SK-N-SH (cell line): Measurements from ENCODE around the gene SEC14L2. TPM values are rescaled to one million over a fixed set of nuclear protein-coding genes. Genes with fewer than 3 reads are reported as not detected.

Experiments used
- CTCF ChIA-PET: fragments of 300-600, 350-600 bp; formaldehyde crosslinking; extraction: SDS; loops from one replicate; lab custom pipeline; 2021; lab: Yijun Ruan, JAX
- POLR2A ChIA-PET: fragments of 350-600 bp; sonication (Branson Sonifier 250); formaldehyde crosslinking; extraction: SDS; loops from one replicate; lab custom pipeline; 2020; ENCODE audit warnings: antibody characterized with exemption, inconsistent platforms; lab: Yijun Ruan, JAX
- DNase-seq: peaks from one replicate; pipeline ENCODE4 v3.0.0; 2012
- H2AFZ ChIP-seq: fragments of 200-600 bp; sonication (generic); 2 replicates; pipeline ENCODE4 v1.8.1; 2016; ENCODE audit warnings: antibody characterized with exemption, mild to moderate bottlenecking, low read depth
- H3F3A ChIP-seq: fragments of 200-600 bp; sonication (generic); replicated peaks from 2 replicates; pipeline ENCODE3; 2016; ENCODE audit warnings: antibody characterized with exemption, mild to moderate bottlenecking; ENCODE audit not compliant: insufficient read depth
- H3K27ac ChIP-seq, 2 experiments: fragments of 200-500 bp in 1 of 2; fragments of 200-600 bp in 1 of 2; sonication (Bioruptor generic) in 1 of 2; sonication (generic), shearing (Covaris generic) in 1 of 2; 2 replicates each; pipeline versions ENCODE4 v1.5.1 to v1.6.1; 2014 to 2016; ENCODE audit warnings: low read depth in 2 of 2, inconsistent platforms in 1 of 2, low read length in 1 of 2, mild to moderate bottlenecking in 1 of 2, mixed read lengths in 1 of 2
- H3K27me3 ChIP-seq: fragments of 200-600 bp; sonication (generic), shearing (Covaris generic); 2 replicates; pipeline ENCODE4 v1.6.1; 2016; ENCODE audit warnings: mixed run types; ENCODE audit not compliant: insufficient read depth
- H3K36me3 ChIP-seq, 2 experiments: fragments of 200-500 bp in 1 of 2; fragments of 200-600 bp in 1 of 2; sonication (Bioruptor generic) in 1 of 2; sonication (generic) in 1 of 2; replicated peaks in 1 of 2; 2 replicates each; pipeline versions ENCODE3 to v1.5.1; 2014 to 2016; ENCODE audit warnings: low read length in 1 of 2, mild to moderate bottlenecking in 1 of 2; ENCODE audit not compliant: insufficient read depth in 2 of 2, control insufficient read depth in 1 of 2
- H3K4me1 ChIP-seq, 2 experiments: fragments of 200-500 bp in 1 of 2; fragments of 200-600 bp in 1 of 2; sonication (Bioruptor generic) in 1 of 2; sonication (generic), shearing (Covaris generic) in 1 of 2; 2 replicates each; pipeline versions ENCODE4 v1.5.1 to v1.6.1; 2014 to 2016; ENCODE audit warnings: low read depth in 1 of 2, low read length in 1 of 2, mixed run types in 1 of 2; ENCODE audit not compliant: insufficient read depth in 2 of 2, control insufficient read depth in 1 of 2
- H3K4me2 ChIP-seq: fragments of 200-600 bp; sonication (generic), shearing (Covaris generic); 2 replicates; pipeline ENCODE4 v1.6.1; 2017; ENCODE audit warnings: mixed run types
- H3K4me3 ChIP-seq, 2 experiments: fragments of 200-500 bp in 1 of 2; fragments of 200-600 bp in 1 of 2; sonication (Bioruptor generic) in 1 of 2; sonication (generic), shearing (Covaris generic) in 1 of 2; 2 replicates each; pipeline versions ENCODE4 v1.5.1 to v1.8.1; 2014 to 2016; ENCODE audit warnings: low read depth in 2 of 2, inconsistent platforms in 1 of 2, low read length in 1 of 2, mild to moderate bottlenecking in 1 of 2, mixed read lengths in 1 of 2, moderate library complexity in 1 of 2
- H3K79me2 ChIP-seq: fragments of 200-600 bp; sonication (generic); 2 replicates; pipeline ENCODE4 v1.8.1; 2017; ENCODE audit warnings: mild to moderate bottlenecking; ENCODE audit not compliant: insufficient read depth
- H3K9ac ChIP-seq: fragments of 200-600 bp; sonication (generic); 2 replicates; pipeline ENCODE4 v1.6.1; 2017; ENCODE audit warnings: mixed run types
- H3K9me2 ChIP-seq: fragments of 200-600 bp; sonication (generic); 2 replicates; pipeline ENCODE4 v1.6.1; 2017; ENCODE audit warnings: mixed run types
- H3K9me3 ChIP-seq: fragments of 200-600 bp; sonication (generic); 2 replicates; pipeline ENCODE4 v1.6.1; 2017; ENCODE audit warnings: mixed run types, mild to moderate bottlenecking, moderate library complexity
- H4K20me1 ChIP-seq: fragments of 200-600 bp; sonication (generic); 2 replicates; pipeline ENCODE4 v1.6.1; 2017; ENCODE audit warnings: mild to moderate bottlenecking, mixed run types; ENCODE audit not compliant: insufficient read depth
- CHD2 ChIP-seq: fragments of 150-350 bp; IDR thresholded peaks from 2 replicates; pipeline ENCODE4 v1.6.1; 2018; ENCODE audit warnings: low read length; ENCODE audit not compliant: partially characterized antibody
- ELF1 ChIP-seq: IDR thresholded peaks from 2 replicates; pipeline ENCODE4 v1.4.0; 2012
- EZH2phosphoT487 ChIP-seq: fragments of 200-600 bp; sonication (generic); IDR thresholded peaks from 2 replicates; pipeline ENCODE4 v1.6.1; 2017; ENCODE audit warnings: low read depth, mixed run types, mild to moderate bottlenecking, antibody characterized with exemption, moderate library complexity, borderline replicate concordance
- FOSL2 ChIP-seq: IDR thresholded peaks from 2 replicates; pipeline ENCODE4 v1.4.0; 2012; ENCODE audit warnings: low read depth, mild to moderate bottlenecking, moderate library complexity, borderline replicate concordance
- GABPA ChIP-seq: IDR thresholded peaks from 2 replicates; pipeline ENCODE4 v1.4.0; 2012; ENCODE audit warnings: low read depth, mild to moderate bottlenecking
- MEF2A ChIP-seq: IDR thresholded peaks from 2 replicates; pipeline ENCODE4 v1.4.0; 2012; ENCODE audit warnings: low read depth, borderline replicate concordance
- NFIC ChIP-seq: IDR thresholded peaks from 2 replicates; pipeline ENCODE4 v1.4.0; 2012; ENCODE audit warnings: borderline replicate concordance
- NRF1 ChIP-seq: IDR thresholded peaks from 2 replicates; pipeline ENCODE4 v1.6.1; 2012; ENCODE audit warnings: low read depth, mild to moderate bottlenecking, low read length
- RCOR1 ChIP-seq: fragments of 150-350 bp; IDR thresholded peaks from 2 replicates; pipeline ENCODE4 v1.6.1; 2017; ENCODE audit warnings: antibody characterized with exemption, low read length
- RXRA ChIP-seq: IDR thresholded peaks from 2 replicates; pipeline ENCODE4 v1.4.0; 2012; ENCODE audit warnings: low read depth, mild to moderate bottlenecking, borderline replicate concordance
- SIN3A ChIP-seq: IDR thresholded peaks from 2 replicates; pipeline ENCODE4 v1.6.1; 2012; ENCODE audit warnings: low read depth, mild to moderate bottlenecking, low read length, moderate library complexity, borderline replicate concordance
- USF2 ChIP-seq: fragments of 150-350 bp; IDR thresholded peaks from 2 replicates; pipeline ENCODE4 v1.6.1; 2017; ENCODE audit warnings: antibody characterized with exemption, low read length, low read depth, borderline replicate concordance
- YY1 ChIP-seq: IDR thresholded peaks from 2 replicates; pipeline ENCODE4 v1.4.0; 2012; ENCODE audit warnings: low read depth, mild to moderate bottlenecking
- WGBS: methylation state at CpG from one replicate; pipeline ENCODE4 v1.1.6; 2017; ENCODE audit warnings: low lambda C conversion rate; 5-methylcytosine and 5-hydroxymethylcytosine counted together
- polyA plus RNA-seq, 3 experiments: library from polyadenylated mRNA; depleted of rRNA; stranded (reverse); fragments of >200 nt; gene quantifications; 2 replicates each; pipeline ENCODE4 v1.2.3, GENCODE V29; 2012
- TF ChIP-seq, protein P1 (sequence below): IDR thresholded peaks from 2 replicates; pipeline ENCODE4; 2012
- TF ChIP-seq, protein P2 (sequence below): IDR thresholded peaks from 2 replicates; pipeline ENCODE4 v1.4.0; 2012; ENCODE audit warnings: low read depth
- TF ChIP-seq, protein P3 (sequence below): IDR thresholded peaks from 2 replicates; pipeline ENCODE4 v1.4.0; 2012; ENCODE audit warnings: low read depth, borderline replicate concordance

Gene SEC14L2
- polyA plus RNA-seq, 1 of the 3 experiments (the other 2 are of a cell fraction), result 14.0 TPM

GRCh38 chr22:30392661-30393321 is 4.0 kb upstream of the SEC14L2 start:
- POLR2A ChIA-PET, result interaction anchor here (0.6 kb wide), 1 partner anchor 184 kb away, joined by 3 read pairs; no protein-coding TSS in a partner anchor
- H3K27ac ChIP-seq, result no peak overlapping the region
- H3K9me3 ChIP-seq, result no peaks in the 10 kb centered on the region
- H3K9ac ChIP-seq, result no peak overlapping the region
- no peaks in the 10 kb centered on the region for H3K27me3 ChIP-seq
- CTCF ChIA-PET, result interaction anchor here (0.6 to 15.4 kb wide), 5 partner anchors 21 to 104 kb away, joined by 3 to 228 read pairs (median 14); partner anchors contain the start of gene CASTOR1
- WGBS, result 88% methylated on average over 8 of the region's 9 CpGs
- DNase-seq, result no peak
- H2AFZ ChIP-seq, result no peak overlapping the region
- peaks cover 0 to 8% of the 10 kb centered on the region in 2 experiments; a peak in 2 of 4 replicates for H3K4me1 ChIP-seq
- no peak for TF ChIP-seq ELF1
- H3K4me2 ChIP-seq, result no peak overlapping the region
- no peaks in the 10 kb centered on the region for H3K36me3 ChIP-seq
- no peaks in the 10 kb centered on the region for H3K9me2 ChIP-seq
- H3K79me2 ChIP-seq, result peaks cover 14% of the 10 kb centered on the region
- no peak overlapping the region for H3K4me3 ChIP-seq
- no peaks in the 10 kb centered on the region for H3F3A ChIP-seq
- H4K20me1 ChIP-seq, result no peaks in the 10 kb centered on the region

- ChIA-PET POLR2A (interaction anchor here (0.6 kb wide), 1 partner anchor 185 kb away, joined by 3 read pairs; no protein-coding TSS in a partner anchor), CTCF (interaction anchor here (15.4 kb wide), 1 partner anchor 105 kb away, joined by 228 read pairs; the partner anchor contains the start of gene CASTOR1)
- 96% methylated on average over 4 of the region's 7 CpGs for WGBS
- Histone ChIP-seq H3K79me2 (peaks cover 19% of the 10 kb centered on the region), H3K27me3 (no peaks in the 10 kb centered on the region), H3F3A (no peaks in the 10 kb centered on the region), H3K9me3 (no peaks in the 10 kb centered on the region), H3K4me2 (no peak overlapping the region), H4K20me1 (0 out of 2 replicates have a peak, but pooled peaks cover 3% of the 10 kb centered on the region), H3K36me3 (no peaks in the 10 kb centered on the region), H3K4me3 (no peak overlapping the region), H3K27ac (no peak overlapping the region), H2AFZ (no peak overlapping the region), H3K9me2 (no peaks in the 10 kb centered on the region), H3K9ac (no peak overlapping the region), H3K4me1 (peaks cover 0 to 13% of the 10 kb centered on the region in 2 experiments; a peak in 2 of 4 replicates)
- DNase-seq, result no peak
- TF ChIP-seq CHD2 (no peak), RCOR1 (no peak), FOSL2 (no peak), NRF1 (no peak)
- TF ChIP-seq, protein P1, sequence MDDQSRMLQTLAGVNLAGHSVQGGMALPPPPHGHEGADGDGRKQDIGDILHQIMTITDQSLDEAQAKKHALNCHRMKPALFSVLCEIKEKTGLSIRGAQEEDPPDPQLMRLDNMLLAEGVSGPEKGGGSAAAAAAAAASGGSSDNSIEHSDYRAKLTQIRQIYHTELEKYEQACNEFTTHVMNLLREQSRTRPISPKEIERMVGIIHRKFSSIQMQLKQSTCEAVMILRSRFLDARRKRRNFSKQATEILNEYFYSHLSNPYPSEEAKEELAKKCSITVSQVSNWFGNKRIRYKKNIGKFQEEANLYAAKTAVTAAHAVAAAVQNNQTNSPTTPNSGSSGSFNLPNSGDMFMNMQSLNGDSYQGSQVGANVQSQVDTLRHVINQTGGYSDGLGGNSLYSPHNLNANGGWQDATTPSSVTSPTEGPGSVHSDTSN, result no peak
These were observed 3.5 kb upstream of the SEC14L2 start for GRCh38 chr22:30393322-30393680.

- Histone ChIP-seq H3K27me3 (no peaks in the 10 kb centered on the region), H3K27ac (no peak overlapping the region), H3K4me2 (no peak overlapping the region), H3K4me3 (no peak overlapping the region), H3K4me1 (peaks cover 0 to 14% of the 10 kb centered on the region in 2 experiments; a peak in 2 of 4 replicates), H3K9ac (no peak overlapping the region), H2AFZ (no peak overlapping the region), H3K36me3 (no peaks in the 10 kb centered on the region), H3K79me2 (peaks cover 25% of the 10 kb centered on the region), H3K9me2 (no peaks in the 10 kb centered on the region), H3F3A (no peaks in the 10 kb centered on the region), H4K20me1 (0 out of 2 replicates have a peak, but pooled peaks cover 6% of the 10 kb centered on the region), H3K9me3 (no peaks in the 10 kb centered on the region)
- ChIA-PET CTCF (interaction anchor here (0.9 to 15.4 kb wide), 3 partner anchors 29 to 106 kb away, joined by 4 to 228 read pairs (median 6); partner anchors contain the start of genes CASTOR1 and MTFP1), POLR2A (interaction anchor here (0.6 to 0.9 kb wide), 2 partner anchors 30 to 185 kb away, joined by 3 to 6 read pairs; no protein-coding TSS in a partner anchor)
- DNase-seq, result no peak
- 86% methylated on average over 3 of the region's 3 CpGs for WGBS
- TF ChIP-seq MEF2A, result no peak
- no peak for TF ChIP-seq GABPA
- TF ChIP-seq RXRA, result no peak
- no peak for TF ChIP-seq YY1
- TF ChIP-seq USF2, result no peak
- TF ChIP-seq, protein P2, sequence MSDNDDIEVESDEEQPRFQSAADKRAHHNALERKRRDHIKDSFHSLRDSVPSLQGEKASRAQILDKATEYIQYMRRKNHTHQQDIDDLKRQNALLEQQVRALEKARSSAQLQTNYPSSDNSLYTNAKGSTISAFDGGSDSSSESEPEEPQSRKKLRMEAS, result no peak
- no peak for TF ChIP-seq SIN3A
- TF ChIP-seq EZH2phosphoT487, result no peak
- no peak for TF ChIP-seq NFIC
- TF ChIP-seq, protein P3, sequence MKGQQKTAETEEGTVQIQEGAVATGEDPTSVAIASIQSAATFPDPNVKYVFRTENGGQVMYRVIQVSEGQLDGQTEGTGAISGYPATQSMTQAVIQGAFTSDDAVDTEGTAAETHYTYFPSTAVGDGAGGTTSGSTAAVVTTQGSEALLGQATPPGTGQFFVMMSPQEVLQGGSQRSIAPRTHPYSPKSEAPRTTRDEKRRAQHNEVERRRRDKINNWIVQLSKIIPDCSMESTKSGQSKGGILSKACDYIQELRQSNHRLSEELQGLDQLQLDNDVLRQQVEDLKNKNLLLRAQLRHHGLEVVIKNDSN, result no peak
These were observed 2.9 kb upstream of the SEC14L2 start for GRCh38 chr22:30393885-30394284.
